IgD-negative memory B cell (primary cell): Measurements from ENCODE around the gene MAD1L1. TPM values are rescaled to one million over a fixed set of nuclear protein-coding genes. Genes with fewer than 3 reads are reported as not detected.

Experiments used
- H3K27ac Mint-ChIP-seq, 3 donors: one replicate each; pipeline ENCODE4 v1.8.0; 2020 to 2022; ENCODE audit warnings: mild to moderate bottlenecking in 3 of 3, mixed read lengths in 3 of 3, moderate library complexity in 1 of 3
- H3K27me3 Mint-ChIP-seq: one replicate; pipeline ENCODE4 v1.8.0; 2021; ENCODE audit warnings: mixed read lengths
- H3K36me3 Mint-ChIP-seq: one replicate; pipeline ENCODE4 v1.8.0; 2020; ENCODE audit warnings: mild to moderate bottlenecking, mixed read lengths
- H3K4me1 Mint-ChIP-seq, 3 donors: one replicate each; pipeline ENCODE4 v1.8.0; 2020 to 2022; ENCODE audit warnings: mixed read lengths in 3 of 3, mild to moderate bottlenecking in 1 of 3
- H3K4me3 Mint-ChIP-seq, 4 donors: one replicate each; pipeline ENCODE4 v1.8.0; 2020 to 2022; ENCODE audit warnings: mild to moderate bottlenecking in 4 of 4, mixed read lengths in 4 of 4, moderate library complexity in 3 of 4
- H3K9me3 Mint-ChIP-seq, 3 donors: one replicate each; pipeline ENCODE4 v1.8.0; 2020 to 2021; ENCODE audit warnings: mixed read lengths in 3 of 3, mild to moderate bottlenecking in 1 of 3
- polyA plus RNA-seq: library from polyadenylated mRNA; unstranded; fragments of 300-500 nt; fragmentation: Illumina TruSeq; gene quantifications from one replicate; pipeline ENCODE4 v1.2.3, GENCODE V29; 2021

Gene MAD1L1
- 133 TPM for polyA plus RNA-seq

- Mint-ChIP-seq H3K4me3 (peak within 1 kb of the TSS; percentile 92 to 95 (median 94)), H3K4me1 (peaks cover 15 to 29% (median 18%) of the 10 kb centered on the region in 3 donors), H3K36me3 (peaks cover 6% of the 10 kb centered on the region), H3K27me3 (no peaks in the 10 kb centered on the region), H3K27ac (peak within 1 kb of the TSS; percentile 50 to 90 (median 90)), H3K9me3 (peaks cover 0 to 2% (median 0%) of the 10 kb centered on the region in 3 donors)
These were observed at the start of gene MAD1L1 for GRCh38 chr7:2232766-2233520. Gene MAD1L1, minus strand, starts transcription at chr7:2232945. Its CDS starts 2,812 bp downstream, at chr7:2230133.

- H3K27me3 Mint-ChIP-seq: no peaks in the 10 kb centered on the region
- H3K4me3 Mint-ChIP-seq: peak overlapping the region in 1 of 4 donors; percentile 51
- peaks cover 5 to 14% (median 7%) of the 10 kb centered on the region in 3 donors for H3K4me1 Mint-ChIP-seq
- H3K36me3 Mint-ChIP-seq: peaks cover 3% of the 10 kb centered on the region
- H3K27ac Mint-ChIP-seq: peak overlapping the region in 1 of 3 donors; percentile 64
- H3K9me3 Mint-ChIP-seq: no peaks in the 10 kb centered on the region
These were observed 49.5 kb upstream of the MAD1L1 start for GRCh38 chr7:2282185-2282751.

GRCh38 chr7:2281541-2281940 is 48.8 kb upstream of the MAD1L1 start:
- Mint-ChIP-seq H3K4me1 (peaks cover 5 to 14% (median 7%) of the 10 kb centered on the region in 3 donors), H3K27ac (peak overlapping the region in 2 of 3 donors; percentile 64 to 67), H3K9me3 (no peaks in the 10 kb centered on the region), H3K36me3 (peaks cover 3% of the 10 kb centered on the region), H3K4me3 (no peak overlapping the region), H3K27me3 (no peaks in the 10 kb centered on the region)

GRCh38 chr7:2280424-2280823 is 47.7 kb upstream of the MAD1L1 start:
- no peaks in the 10 kb centered on the region for H3K27me3 Mint-ChIP-seq
- peaks cover 5 to 14% (median 5%) of the 10 kb centered on the region in 3 donors for H3K4me1 Mint-ChIP-seq
- H3K9me3 Mint-ChIP-seq: no peaks in the 10 kb centered on the region
- peak overlapping the region in 2 of 3 donors; percentile 4 to 74 for H3K27ac Mint-ChIP-seq
- no peak overlapping the region for H3K4me3 Mint-ChIP-seq
- H3K36me3 Mint-ChIP-seq: peaks cover 3% of the 10 kb centered on the region

- H3K4me3 Mint-ChIP-seq: no peak overlapping the region
- H3K4me1 Mint-ChIP-seq: peaks cover 3 to 14% (median 5%) of the 10 kb centered on the region in 3 donors
- no peaks in the 10 kb centered on the region for H3K9me3 Mint-ChIP-seq
- peaks cover 3% of the 10 kb centered on the region for H3K36me3 Mint-ChIP-seq
- no peaks in the 10 kb centered on the region for H3K27me3 Mint-ChIP-seq
- H3K27ac Mint-ChIP-seq: peak overlapping the region in 2 of 3 donors; percentile 4 to 74
These were observed 47.2 kb upstream of the MAD1L1 start for GRCh38 chr7:2279896-2280295.

- H3K27ac Mint-ChIP-seq: no peak overlapping the region
These were observed 45.3 kb upstream of the MAD1L1 start for GRCh38 chr7:2278026-2278425.

GRCh38 chr7:2276107-2276506 is 43.4 kb upstream of the MAD1L1 start:
- peaks cover 3% of the 10 kb centered on the region for H3K36me3 Mint-ChIP-seq
- H3K4me3 Mint-ChIP-seq: no peak overlapping the region
- H3K4me1 Mint-ChIP-seq: peaks cover 0 to 5% (median 4%) of the 10 kb centered on the region in 3 donors
- no peaks in the 10 kb centered on the region for H3K27me3 Mint-ChIP-seq
- H3K9me3 Mint-ChIP-seq: no peaks in the 10 kb centered on the region
- H3K27ac Mint-ChIP-seq: no peak overlapping the region

More at GRCh38 chr7:2278026-2278425, 45.3 kb upstream of the MAD1L1 start:
- peaks cover 3% of the 10 kb centered on the region for H3K36me3 Mint-ChIP-seq
- peaks cover 3 to 12% (median 5%) of the 10 kb centered on the region in 3 donors for H3K4me1 Mint-ChIP-seq
- no peak overlapping the region for H3K4me3 Mint-ChIP-seq
- H3K9me3 Mint-ChIP-seq: no peaks in the 10 kb centered on the region
- H3K27me3 Mint-ChIP-seq: no peaks in the 10 kb centered on the region

GRCh38 chr7:2275101-2275500 is 42.4 kb upstream of the MAD1L1 start:
- no peak overlapping the region for H3K27ac Mint-ChIP-seq
- no peak overlapping the region for H3K4me3 Mint-ChIP-seq
- H3K36me3 Mint-ChIP-seq: peaks cover 3% of the 10 kb centered on the region
- no peaks in the 10 kb centered on the region for H3K27me3 Mint-ChIP-seq
- H3K4me1 Mint-ChIP-seq: peaks cover 0 to 5% (median 4%) of the 10 kb centered on the region in 3 donors
- no peaks in the 10 kb centered on the region for H3K9me3 Mint-ChIP-seq

- no peak overlapping the region for H3K4me3 Mint-ChIP-seq
- peaks cover under 1% of the 10 kb centered on the region for H3K36me3 Mint-ChIP-seq
- H3K4me1 Mint-ChIP-seq: peaks cover 0 to 2% (median under 1%) of the 10 kb centered on the region in 3 donors
- H3K27ac Mint-ChIP-seq: no peak overlapping the region
- no peaks in the 10 kb centered on the region for H3K9me3 Mint-ChIP-seq
- no peaks in the 10 kb centered on the region for H3K27me3 Mint-ChIP-seq
These were observed 41.9 kb upstream of the MAD1L1 start for GRCh38 chr7:2274666-2275065.

- Mint-ChIP-seq H3K9me3 (no peaks in the 10 kb centered on the region), H3K4me1 (no peaks in the 10 kb centered on the region), H3K36me3 (no peaks in the 10 kb centered on the region), H3K4me3 (no peak overlapping the region), H3K27ac (no peak overlapping the region), H3K27me3 (no peaks in the 10 kb centered on the region)
These were observed 41.1 kb upstream of the MAD1L1 start for GRCh38 chr7:2273866-2274265.

GRCh38 chr7:2272031-2272430 is 39.3 kb upstream of the MAD1L1 start:
- no peaks in the 10 kb centered on the region for H3K36me3 Mint-ChIP-seq
- no peak overlapping the region for H3K4me3 Mint-ChIP-seq
- H3K9me3 Mint-ChIP-seq: no peaks in the 10 kb centered on the region
- no peaks in the 10 kb centered on the region for H3K27me3 Mint-ChIP-seq
- H3K4me1 Mint-ChIP-seq: no peaks in the 10 kb centered on the region
- no peak overlapping the region for H3K27ac Mint-ChIP-seq

- no peak overlapping the region for H3K4me3 Mint-ChIP-seq
- no peaks in the 10 kb centered on the region for H3K27me3 Mint-ChIP-seq
- H3K4me1 Mint-ChIP-seq: no peaks in the 10 kb centered on the region
- H3K27ac Mint-ChIP-seq: no peak overlapping the region
- no peaks in the 10 kb centered on the region for H3K9me3 Mint-ChIP-seq
- no peaks in the 10 kb centered on the region for H3K36me3 Mint-ChIP-seq
These were observed 38.7 kb upstream of the MAD1L1 start for GRCh38 chr7:2271273-2272026.

GRCh38 chr7:2270495-2270894 is 37.8 kb upstream of the MAD1L1 start:
- no peaks in the 10 kb centered on the region for H3K9me3 Mint-ChIP-seq
- peaks cover 0 to 1% (median 0%) of the 10 kb centered on the region in 3 donors for H3K4me1 Mint-ChIP-seq
- H3K27me3 Mint-ChIP-seq: no peaks in the 10 kb centered on the region
- peaks cover 3% of the 10 kb centered on the region for H3K36me3 Mint-ChIP-seq
- peak overlapping the region in 1 of 3 donors; percentile 39 for H3K27ac Mint-ChIP-seq
- H3K4me3 Mint-ChIP-seq: no peak overlapping the region

GRCh38 chr7:2269991-2270460 is 37.3 kb upstream of the MAD1L1 start:
- peak overlapping the region in 1 of 3 donors; percentile 39 for H3K27ac Mint-ChIP-seq
- no peak overlapping the region for H3K4me3 Mint-ChIP-seq
- peaks cover 0 to 2% (median 0%) of the 10 kb centered on the region in 3 donors for H3K4me1 Mint-ChIP-seq
- peaks cover 4% of the 10 kb centered on the region for H3K36me3 Mint-ChIP-seq
- H3K27me3 Mint-ChIP-seq: no peaks in the 10 kb centered on the region
- H3K9me3 Mint-ChIP-seq: no peaks in the 10 kb centered on the region
